Right forelimb (tissue), 1 donor: Measurements from ENCODE around the gene SCAMP1.
"Not testable (repeated sequence)": the region's sequence is repeated elsewhere in the genome, so short reads cannot be mapped to it uniquely, and the experiment has no call there.

Experiments
- DNase-seq: peaks from one replicate; pipeline ENCODE4 v3.0.0-alpha.2; 2018

Gene SCAMP1

DNA sequence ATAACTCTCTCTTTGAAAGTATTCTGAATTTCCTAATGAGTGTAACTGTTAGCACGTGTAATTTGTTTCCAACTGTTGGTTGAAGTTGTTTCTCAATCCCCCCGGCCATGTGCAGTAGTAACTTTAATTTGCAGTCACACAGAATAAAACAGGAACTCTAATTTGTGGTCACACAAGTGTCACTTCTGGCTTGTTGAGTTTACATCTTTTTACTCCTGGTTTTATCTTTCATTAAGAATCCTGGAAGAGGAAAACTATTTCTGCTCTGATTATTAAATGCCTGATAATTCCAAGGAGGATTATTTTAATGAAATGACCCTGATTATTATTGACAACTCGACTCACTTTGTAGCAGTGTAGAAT lies 1.2 kb downstream of the SCAMP1 start:
- no peak for DNase-seq

DNA sequence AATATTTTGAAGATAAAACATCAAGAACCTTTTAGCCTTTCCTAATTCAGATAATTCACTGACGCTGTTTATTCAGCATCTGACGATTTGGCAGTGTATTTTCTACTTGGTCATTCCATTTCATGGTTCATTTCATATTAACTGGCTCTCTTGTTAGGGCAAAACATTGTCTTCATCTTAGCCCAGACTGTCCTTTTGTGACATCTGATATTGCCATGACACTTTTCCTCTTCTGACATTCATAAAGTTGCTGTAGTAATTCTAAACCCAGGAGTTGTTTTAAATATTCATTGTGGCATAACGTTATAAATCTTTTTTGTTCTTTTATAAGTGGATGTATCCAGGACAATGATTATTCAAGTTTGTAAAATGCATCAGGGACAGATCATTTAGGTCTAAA lies 1.8 kb downstream of the SCAMP1 start:
- no peak for DNase-seq

DNA sequence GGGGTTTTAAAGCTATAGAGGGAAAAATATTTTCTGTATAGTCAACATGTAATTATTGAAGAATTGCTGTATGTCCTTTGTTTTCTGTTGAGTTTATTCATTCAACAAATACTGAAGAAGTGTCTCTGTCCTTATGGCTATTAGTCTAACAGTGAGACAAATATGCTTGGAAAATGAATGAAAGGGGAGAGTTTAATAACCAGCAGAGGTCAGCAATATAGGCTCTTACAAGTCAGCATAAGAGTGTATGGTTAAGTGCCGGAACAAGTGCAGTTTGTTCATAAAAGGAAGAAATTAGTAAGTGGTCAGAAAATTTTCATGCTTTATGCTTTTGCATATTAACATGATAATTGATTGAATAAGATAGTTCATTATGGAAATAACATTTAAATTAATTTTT lies 3.6 kb downstream of the SCAMP1 start:
- no peak for DNase-seq

DNA sequence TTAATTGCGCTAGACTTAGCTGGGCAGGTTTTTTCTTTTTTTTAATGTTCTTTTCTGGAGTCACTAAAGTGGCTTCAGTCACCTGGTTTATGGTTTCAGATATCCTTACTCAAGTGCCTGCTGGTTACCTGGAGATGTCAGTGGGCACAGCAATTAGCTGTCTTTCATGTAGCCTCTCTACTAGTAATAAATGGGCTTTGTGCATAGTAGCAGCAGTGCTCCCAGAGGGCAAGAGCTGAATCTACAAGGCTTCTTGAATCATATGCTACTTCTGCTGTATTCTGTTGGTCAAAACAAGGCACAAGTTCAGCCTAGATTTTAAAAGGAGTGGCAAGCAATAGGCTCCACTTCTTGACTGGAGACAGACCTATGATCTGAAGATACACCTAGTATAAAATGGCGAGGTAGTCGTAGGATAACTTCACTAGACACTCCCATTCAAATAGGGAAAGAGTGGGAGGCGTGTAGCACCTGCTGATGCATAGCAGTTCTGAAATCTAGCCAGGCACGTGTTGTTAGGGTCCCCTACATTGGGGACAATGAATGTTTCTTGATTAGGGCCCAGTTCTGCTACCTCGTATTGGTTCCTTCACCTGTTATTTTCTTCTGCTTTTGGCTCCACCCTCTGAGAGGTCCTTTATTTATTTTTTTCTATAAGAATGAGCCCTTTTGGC lies 7.0 kb downstream of the SCAMP1 start:
- DNase-seq = no peak

DNA sequence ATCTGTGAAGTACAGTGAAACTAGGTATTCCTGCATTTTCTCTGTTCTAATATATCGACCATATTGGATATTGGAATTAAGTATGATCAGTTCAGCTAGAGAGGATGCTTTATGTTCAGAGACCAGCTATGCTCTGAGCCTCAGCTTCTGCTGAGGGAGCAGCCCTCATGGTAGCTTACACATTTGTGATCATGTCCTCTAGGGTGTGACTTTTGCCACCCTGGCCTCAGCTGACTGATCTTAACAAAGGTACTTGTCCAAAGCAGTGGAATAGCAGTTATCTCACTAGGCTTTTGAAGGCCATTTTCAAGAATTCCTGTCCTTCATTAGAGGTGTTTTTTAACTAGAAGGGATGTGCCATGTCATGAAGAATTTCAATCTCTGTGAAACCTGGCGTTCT lies 9.3 kb downstream of the SCAMP1 start:
- DNase-seq = no peak

DNA sequence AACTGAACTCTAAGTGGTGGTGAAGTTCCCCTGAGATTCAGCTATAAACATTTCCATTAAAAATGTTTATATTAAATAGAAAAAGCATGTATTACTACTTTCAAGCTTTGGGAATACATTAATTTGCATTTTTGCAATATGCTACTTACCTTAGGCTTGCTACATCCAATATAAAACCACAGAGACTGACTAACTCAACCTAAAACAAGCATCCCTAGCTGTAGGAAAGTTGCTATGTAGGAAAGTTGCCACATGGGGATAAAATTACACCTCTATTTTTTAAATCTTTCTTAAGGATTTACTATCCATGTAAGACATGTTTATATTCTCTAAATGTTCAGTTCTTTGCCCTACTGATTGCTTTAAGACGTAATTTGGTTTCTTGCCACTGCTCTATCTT lies 12.8 kb downstream of the SCAMP1 start:
- DNase-seq = no peak

DNA sequence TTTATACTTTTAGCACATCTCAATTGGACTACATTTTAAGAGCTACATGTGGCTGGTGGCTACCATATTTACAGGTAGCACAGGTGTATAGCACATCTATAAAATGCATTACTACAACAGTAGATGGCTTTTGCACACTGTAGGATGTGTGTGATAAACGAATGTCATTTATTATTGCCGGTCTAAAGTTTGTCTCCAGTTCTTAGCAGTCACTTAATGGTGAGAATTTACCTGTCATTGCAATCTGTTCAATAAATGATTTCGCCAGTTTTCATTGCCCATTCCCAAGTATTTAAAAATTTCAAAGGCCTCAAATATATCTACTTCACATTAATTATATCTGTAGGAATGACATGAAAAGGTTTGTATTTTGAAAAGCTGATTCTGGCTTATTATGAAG lies 15.9 kb downstream of the SCAMP1 start:
- DNase-seq = no peak

DNA sequence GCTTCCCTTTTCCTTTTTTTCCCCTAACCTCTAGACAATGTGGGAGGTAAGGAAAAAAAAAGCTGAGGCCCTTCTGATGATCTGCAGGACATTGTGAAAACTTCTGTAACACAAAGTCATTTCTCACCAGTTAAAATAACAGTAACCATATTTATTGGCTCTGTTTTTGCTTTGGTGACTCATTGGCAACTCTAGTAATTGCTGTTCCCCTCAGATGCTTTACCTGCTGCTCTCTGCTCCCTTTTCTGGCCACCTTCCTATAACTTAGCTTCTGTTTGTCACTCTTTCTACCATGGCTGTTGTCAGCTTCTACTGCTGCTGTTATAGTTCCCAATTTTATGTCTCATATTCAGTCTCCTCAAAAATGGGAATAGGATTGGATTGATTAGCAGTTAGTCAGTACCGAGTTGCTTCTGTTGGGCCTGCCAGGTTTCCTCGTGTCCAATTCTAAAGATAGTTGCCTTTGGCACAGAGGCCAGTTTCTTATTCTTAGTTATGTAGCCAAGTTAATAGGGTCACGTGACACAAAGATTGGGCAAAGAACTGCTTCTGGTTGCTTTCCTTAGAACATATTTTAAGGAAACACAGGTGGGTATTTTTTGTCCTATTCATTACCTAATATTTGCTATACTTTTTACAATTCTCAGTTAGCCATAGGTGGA lies 16.8 kb downstream of the SCAMP1 start:
- no peak for DNase-seq

DNA sequence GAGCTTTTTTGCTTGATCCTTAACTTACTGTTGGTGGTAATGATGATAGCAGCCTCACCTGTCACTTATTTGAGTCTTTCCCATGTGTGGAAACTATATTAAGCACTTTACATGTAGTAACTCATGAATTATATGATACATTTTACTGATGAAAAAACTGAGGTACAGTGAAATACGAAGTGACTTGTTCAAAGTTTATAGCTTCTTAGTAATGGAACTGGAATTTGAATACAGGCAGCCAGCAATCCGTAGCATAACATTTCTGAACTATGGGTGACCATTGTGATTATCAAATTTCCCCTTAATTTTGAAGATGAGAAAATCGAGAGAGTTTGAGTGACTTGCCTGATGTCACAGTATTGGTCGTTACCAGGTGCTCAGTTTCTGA lies 17.3 kb downstream of the SCAMP1 start:
- no peak for DNase-seq

DNA sequence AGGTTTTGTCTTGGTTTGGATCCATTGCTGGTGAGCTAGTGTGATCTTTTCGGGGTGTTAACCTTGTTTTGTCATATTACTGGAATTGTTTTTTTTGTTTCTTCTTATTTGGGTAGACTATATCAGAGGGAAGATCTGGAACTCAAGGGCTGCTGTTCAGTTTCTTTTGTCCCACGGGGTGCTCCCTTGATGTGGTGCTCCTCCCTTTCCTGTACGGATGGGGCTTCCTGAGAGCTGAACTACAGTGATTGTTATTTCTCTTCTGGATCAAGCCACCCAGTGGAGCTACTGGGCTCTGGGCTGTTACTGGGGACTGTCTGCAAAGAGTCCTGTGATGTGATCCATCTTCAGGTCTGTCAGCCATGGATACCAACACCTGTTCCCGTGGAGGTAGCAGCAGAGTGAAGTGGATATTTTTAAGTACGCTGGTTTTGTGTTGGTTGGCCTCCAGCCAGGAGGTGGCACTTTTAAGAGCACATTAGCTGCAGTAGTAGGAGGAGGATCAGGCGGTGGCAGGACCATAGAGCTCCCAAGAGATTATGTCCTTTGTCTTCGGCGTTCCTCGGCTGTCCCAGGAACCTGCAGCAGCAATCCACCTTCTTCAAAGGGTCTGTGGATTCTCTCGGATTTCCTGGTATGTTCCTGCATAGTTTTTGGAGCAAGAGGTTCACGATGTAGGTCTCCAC lies 27.2 kb downstream of the SCAMP1 start:
- no peak for DNase-seq

DNA sequence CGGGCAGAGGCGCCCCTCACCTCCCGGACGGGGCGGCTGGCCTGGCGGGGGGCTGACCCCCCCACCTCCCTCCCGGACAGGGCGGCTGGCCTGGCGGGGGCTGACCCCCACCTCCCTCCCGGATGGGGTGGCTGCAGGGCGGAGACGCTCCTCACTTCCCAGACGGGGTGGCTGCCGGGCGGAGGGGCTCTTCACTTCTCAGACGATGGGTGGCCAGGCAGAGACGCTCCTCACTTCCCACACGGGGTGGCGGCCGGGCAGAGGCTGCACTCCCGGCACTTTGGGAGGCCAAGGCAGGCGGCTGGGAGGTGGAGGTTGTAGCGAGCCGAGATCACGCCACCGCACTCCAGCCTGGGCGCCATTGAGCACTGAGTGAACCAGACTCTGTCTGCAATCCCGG lies 30.9 kb downstream of the SCAMP1 start:
- DNase-seq = not testable (repeated sequence)

DNA sequence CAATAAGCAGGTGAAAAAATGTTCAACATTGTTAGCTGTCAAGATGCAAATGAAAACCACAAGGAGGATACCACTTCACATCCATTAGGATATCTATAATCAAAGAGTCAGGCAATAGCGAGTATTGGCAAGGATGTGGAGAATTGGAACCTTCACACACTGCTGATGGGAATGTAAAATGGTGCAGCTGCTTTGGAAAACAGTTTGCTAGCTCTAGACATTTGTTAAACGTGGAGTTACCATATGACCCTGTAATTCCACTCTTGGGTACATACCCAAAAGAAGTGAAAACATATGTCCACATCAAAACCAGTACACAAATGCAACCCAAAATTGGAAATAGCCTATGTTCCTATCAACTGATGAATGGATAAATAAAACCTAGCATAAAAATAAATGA lies 37.4 kb downstream of the SCAMP1 start:
- DNase-seq = no peak

DNA sequence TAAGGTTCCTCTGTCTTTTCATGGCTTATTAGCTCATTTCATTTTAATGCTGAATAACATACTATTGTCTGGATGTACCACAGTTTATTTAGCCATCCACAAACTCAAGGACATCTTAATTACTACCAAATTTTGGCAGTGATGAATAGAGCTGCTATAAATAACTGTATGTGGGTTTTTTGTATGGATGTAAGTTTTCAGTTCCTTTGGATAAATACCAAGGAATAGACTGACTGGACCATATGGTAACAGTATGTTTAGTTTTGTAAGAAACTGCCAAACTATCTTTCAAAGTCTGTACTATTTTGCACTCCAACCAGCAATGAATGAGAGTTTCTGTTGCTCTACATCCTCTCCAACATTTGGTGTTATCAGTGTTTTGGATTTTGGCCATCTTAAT lies 38.7 kb downstream of the SCAMP1 start:
- DNase-seq = no peak

DNA sequence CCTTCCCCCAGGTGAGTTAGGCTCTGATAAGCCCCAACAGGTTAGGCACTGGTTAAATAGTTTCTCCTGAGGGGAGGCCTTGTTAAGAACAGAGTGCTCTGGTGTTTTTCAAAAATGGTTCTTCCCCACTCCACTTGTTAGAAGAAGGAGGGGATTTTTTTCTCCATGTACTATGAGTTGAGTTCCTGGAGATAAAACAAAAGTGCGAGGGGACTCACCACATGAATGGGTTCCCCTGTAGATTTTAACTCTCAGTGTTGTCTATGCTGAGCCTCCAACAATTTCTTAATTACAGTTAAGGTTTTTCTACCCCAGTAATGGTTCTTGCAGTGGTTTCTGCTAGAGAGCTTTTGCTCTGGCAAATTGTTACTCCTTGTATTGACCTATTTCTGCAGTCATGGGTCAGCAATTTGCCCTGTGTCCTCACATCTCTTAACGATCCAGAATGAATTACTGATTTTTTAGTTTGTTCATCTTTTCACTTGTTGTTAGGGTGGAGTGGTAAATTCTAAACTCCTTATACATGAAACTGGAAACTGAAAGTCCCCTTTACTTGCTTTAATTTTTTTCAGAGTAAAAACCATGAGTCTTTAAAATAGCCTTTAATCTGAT lies 44.4 kb downstream of the SCAMP1 start:
- DNase-seq = no peak

DNA sequence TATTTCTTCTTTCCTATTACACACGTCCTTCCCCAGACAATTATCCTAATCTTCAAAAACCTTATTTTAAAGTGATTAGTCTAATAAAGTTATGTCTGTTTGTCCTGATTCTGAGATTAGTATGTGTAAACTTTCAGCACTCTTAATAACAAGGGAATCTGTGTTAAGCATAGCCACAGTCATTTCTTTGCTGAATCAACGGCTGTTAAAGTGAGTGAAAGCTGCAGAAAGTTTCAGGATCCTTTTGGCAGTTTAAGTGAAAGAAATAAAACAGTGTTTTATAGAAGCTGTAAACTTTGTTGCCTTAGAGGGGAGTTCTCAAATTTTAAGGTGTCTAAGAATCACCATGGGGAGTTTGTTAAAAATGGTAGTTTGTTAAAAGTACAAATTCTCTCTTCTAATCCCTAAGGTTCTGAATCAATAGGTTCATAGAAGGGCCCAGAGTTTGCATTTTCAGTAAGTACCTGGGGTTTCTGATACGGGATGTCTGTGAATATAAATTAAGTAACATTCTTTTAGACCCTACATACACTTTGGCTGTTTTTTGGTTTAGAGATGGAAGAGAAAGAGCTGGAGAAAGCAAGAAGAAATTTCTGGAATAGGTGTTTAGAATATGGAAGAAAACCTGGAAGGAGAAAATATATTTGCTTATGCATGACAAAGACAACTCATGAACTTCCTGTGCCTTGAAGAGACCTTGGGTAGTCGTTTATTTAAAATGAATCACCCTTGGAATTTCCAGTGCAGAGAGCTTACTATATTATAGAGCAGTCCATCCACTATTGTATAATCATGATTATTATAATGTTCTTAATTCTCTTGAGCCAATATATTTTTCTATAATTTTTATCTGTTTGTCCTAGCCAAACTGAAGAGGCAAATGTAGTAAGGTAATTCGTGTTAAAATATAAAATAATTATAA lies 45.7 kb downstream of the SCAMP1 start:
- DNase-seq = no peak

DNA sequence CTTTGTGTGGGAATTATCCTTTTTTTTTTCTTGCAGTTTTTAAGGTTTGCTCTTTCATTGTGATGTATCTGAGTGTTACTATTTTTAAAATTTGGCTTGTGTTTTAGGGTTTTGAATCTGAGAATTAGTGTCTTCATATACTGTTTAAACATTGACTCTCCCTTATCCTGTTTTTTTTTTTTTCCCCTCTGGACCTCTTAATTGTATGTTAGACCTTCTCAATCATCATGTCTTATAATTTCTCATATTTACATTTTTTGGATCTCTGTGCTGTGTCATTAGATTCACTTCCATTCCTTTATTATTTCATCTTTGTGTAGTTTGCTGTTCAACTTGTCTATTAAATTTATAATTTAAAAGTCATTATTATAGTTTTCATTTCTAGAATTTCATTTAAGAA lies 47.0 kb downstream of the SCAMP1 start:
- DNase-seq = no peak

DNA sequence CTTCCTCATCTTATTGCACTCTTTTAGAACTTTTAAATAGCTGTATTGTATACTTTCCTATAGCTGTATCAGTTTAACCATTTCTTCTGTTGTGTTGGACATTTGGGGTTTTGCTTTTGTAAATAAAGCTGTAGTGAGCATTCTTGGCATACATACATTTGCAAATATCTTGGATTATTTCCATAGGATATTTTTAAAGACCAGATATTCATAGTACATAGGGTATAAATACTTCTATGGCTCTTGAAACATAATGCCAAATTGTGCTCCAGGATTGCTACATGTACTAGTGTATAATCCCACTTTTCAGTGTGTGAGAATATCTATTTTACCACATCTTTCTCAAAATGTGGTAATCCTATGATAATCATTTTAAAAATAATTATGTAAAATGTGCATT lies 51.2 kb downstream of the SCAMP1 start:
- no peak for DNase-seq

DNA sequence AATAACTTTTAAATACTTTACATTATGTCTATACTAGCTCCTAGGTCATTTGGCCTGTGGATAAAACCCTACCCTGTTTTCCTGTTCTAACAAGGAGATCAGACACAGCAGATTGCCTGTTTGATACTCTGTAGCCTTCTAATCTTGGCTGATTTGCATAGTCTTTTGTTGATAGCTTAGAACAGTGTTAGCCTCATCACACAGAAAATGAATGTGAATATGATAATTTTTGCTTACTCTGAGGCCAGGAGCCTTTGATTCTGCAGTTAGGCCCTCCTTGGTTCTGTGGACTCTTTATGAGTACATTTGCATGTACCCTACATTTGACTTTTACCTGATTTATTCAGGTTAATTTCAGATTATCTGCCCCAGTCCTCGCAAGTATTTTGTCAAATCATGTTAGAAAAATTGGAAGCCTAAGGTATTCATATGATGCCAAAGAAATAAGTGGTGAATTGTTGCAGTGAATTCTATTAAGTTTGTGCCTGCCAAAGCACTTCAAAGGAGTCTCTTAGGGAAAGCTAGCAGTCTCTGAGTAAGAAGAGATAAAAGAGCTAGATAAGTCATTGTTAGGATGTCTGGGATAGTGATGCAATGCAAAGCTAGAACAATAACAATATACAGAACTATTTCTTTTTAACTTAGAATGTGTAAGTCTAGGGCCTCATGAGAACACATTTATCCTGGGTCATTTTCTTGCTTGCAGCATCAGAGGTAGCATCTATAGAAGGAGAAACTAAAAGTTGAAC lies 56.4 kb downstream of the SCAMP1 start:
- DNase-seq = no peak

DNA sequence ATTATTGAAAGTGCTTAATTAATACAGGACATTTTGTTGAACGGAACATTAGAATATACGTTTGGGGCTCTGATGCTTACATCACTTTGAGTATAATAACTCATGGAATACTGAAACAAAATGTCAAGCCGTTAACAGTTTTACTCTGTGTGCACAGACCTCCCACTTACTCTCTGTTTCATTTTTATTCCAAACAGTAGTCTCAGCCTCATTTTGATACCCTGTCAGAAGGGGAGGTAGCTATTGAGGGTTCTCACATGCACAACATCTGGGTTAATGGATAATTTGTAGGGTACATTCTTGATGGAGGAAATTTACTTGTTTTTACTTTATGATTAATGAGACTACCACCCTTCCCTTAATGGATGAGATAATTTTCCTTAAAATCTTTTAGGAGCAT lies 59.0 kb downstream of the SCAMP1 start:
- no peak for DNase-seq

DNA sequence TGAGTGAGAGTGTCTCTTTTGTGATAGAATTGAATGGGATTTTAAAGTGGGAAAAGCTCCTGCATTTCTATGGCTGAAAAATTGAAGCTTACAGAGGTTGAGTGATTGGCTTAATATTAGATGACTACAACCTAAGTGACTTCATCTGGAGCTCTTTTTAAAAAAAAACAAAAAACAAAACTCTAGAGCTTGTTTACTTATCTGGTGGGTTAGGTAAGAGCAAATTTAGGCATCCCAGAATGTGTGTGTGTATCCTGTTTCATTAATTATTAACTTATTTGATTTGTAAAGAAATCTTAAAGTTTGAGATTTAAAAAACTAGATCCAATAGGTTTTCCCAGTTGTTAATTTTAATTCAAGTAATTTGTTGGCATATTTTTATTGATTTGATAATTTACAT lies 60.1 kb downstream of the SCAMP1 start:
- DNase-seq = no peak

DNA sequence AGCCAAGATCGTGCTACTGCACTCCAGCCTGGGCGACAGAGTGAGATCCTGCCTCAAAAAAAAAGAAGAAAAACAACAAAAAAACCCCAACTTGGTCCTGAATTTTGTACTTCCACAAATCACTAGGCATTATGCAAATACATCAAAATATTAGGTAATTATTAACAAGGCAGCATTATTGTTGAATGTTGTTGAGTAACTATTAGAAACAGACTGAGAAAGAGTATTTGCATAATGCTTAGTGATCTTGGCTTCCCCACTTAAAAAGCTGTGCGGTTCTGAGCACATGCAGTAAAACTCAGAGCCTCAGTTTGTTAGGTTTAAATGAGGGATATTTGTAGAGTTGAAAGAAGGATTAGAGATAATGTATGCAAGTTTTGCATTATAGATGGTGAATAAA lies 64.2 kb downstream of the SCAMP1 start:
- DNase-seq = no peak

DNA sequence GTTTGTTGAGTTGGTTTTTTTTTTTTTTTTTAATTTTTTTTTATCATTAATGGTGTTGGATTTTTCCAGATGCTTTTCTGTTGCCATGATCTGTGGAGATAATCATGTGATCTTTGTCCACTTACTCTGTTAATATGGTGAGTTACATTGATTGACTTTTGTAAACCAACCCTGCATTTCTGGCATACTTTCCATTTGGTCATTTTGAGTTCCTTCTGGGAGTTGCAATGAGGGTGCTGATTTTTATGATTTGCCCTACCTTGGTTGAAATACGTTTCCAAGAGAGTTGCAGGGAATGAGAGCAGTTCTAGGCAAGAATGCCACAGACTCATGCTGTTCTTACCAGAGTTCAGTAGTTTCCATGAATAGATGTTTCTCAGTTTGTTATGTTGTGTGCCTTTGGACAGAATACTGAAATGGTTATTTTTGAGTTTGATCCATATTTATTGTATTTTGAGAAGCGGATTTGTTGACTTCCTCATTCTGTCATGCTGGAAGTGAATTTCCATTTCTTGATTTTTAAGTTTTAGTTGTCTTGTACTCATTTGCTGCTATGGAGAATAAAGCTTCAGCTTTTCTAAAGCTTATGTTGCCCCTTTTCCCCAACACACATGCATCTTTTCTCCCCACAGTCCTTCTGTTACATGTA lies 69.0 kb downstream of the SCAMP1 start:
- DNase-seq = no peak
